IMR-90 (cell line): Measurements from ENCODE around the gene ZMYM4. TPM values are rescaled to one million over a fixed set of nuclear protein-coding genes. Genes with fewer than 3 reads are reported as not detected.

Source experiments
- ATAC-seq: fragments of 200-7000 bp; cut with Tn5 transposase; 2 replicates; pipeline ENCODE4 v1.9.1; 2020; ENCODE audit warnings: low read depth, mild to moderate bottlenecking, moderate library complexity
- BruUV-seq: library from RNA; stranded (reverse); fragments of 400-500 nt; replicated peaks from 2 replicates; lab custom pipeline; 2021; lab: Mats Ljungman, UMichigan
- CTCF ChIA-PET: fragments of 300-600 bp; formaldehyde crosslinking; extraction: SDS; loops from one replicate; lab custom pipeline; 2021; ENCODE audit warnings: antibody characterized with exemption; lab: Yijun Ruan, JAX
- POLR2A ChIA-PET: fragments of 300-600 bp; sonication (Branson Sonifier 250); formaldehyde crosslinking; loops from one replicate; lab custom pipeline; 2022; ENCODE audit warnings: antibody characterized with exemption; ENCODE audit not compliant: unreplicated experiment; lab: Charles Lee
- DNase-seq: peaks from one replicate; pipeline ENCODE4 v3.0.0; 2013
- H2AFZ ChIP-seq: replicated peaks from 2 replicates; pipeline ENCODE3; 2013; ENCODE audit warnings: low read length, mild to moderate bottlenecking; ENCODE audit not compliant: poor library complexity
- H2AK5ac ChIP-seq: 2 replicates; pipeline ENCODE4 v1.6.1; 2013; ENCODE audit warnings: low read depth, low read length, inconsistent platforms
- H2AK9ac ChIP-seq: replicated peaks from 2 replicates; pipeline ENCODE3; 2013; ENCODE audit warnings: mild to moderate bottlenecking, low read depth, low read length, moderate library complexity; ENCODE audit not compliant: poor library complexity
- H2BK120ac ChIP-seq: 2 replicates; pipeline ENCODE4 v1.6.1; 2013; ENCODE audit warnings: low read depth, low read length, inconsistent platforms
- H2BK15ac ChIP-seq: 3 replicates; pipeline ENCODE4 v1.6.1; 2013; ENCODE audit warnings: low read depth, low read length, inconsistent platforms
- H2BK20ac ChIP-seq: 2 replicates; pipeline ENCODE4 v1.6.1; 2013; ENCODE audit warnings: low read depth, mild to moderate bottlenecking, inconsistent platforms, low read length, moderate library complexity
- H2BK5ac ChIP-seq: 2 replicates; pipeline ENCODE4 v1.6.1; 2013; ENCODE audit warnings: mild to moderate bottlenecking, low read depth, low read length, inconsistent platforms; ENCODE audit not compliant: poor library complexity, severe bottlenecking
- H3K14ac ChIP-seq: replicated peaks from 2 replicates; pipeline ENCODE4 v1.6.1; 2013; ENCODE audit warnings: low read depth, low read length, inconsistent platforms
- H3K18ac ChIP-seq: 2 replicates; pipeline ENCODE4 v1.6.1; 2013; ENCODE audit warnings: low read depth, low read length, control low read depth
- H3K23ac ChIP-seq: 2 replicates; pipeline ENCODE4 v1.6.1; 2013; ENCODE audit warnings: low read depth, low read length, inconsistent platforms
- H3K27ac ChIP-seq: 2 replicates; pipeline ENCODE4 v1.5.1; 2013; ENCODE audit warnings: mild to moderate bottlenecking, control low read depth, low read length; ENCODE audit not compliant: insufficient read depth
- H3K27me3 ChIP-seq: 2 replicates; pipeline ENCODE4 v1.6.1; 2013; ENCODE audit warnings: low read length; ENCODE audit not compliant: control insufficient read depth, insufficient read depth
- H3K36me3 ChIP-seq: 2 replicates; pipeline ENCODE4 v1.6.1; 2013; ENCODE audit warnings: low read length, mixed read lengths; ENCODE audit not compliant: control insufficient read depth, insufficient read depth
- H3K4ac ChIP-seq: 2 replicates; pipeline ENCODE4 v1.6.1; 2013; ENCODE audit warnings: low read depth, low read length, inconsistent platforms
- H3K4me1 ChIP-seq: 2 replicates; pipeline ENCODE4 v1.6.1; 2013; ENCODE audit warnings: low read length, mixed read lengths; ENCODE audit not compliant: control insufficient read depth, insufficient read depth
- H3K4me2 ChIP-seq: 2 replicates; pipeline ENCODE4 v1.6.1; 2013; ENCODE audit warnings: low read depth, mild to moderate bottlenecking, control low read depth, low read length, moderate library complexity
- H3K4me3 ChIP-seq: 2 replicates; pipeline ENCODE4 v1.5.1; 2013; ENCODE audit warnings: low read depth, mild to moderate bottlenecking, control low read depth, low read length, moderate library complexity; ENCODE audit not compliant: insufficient read depth
- H3K56ac ChIP-seq: 2 replicates; pipeline ENCODE4 v1.6.1; 2013; ENCODE audit warnings: low read length, inconsistent platforms; ENCODE audit not compliant: insufficient read depth; ENCODE audit errors: extremely low read depth
- H3K79me1 ChIP-seq, 2 experiments: 2 replicates each; pipeline ENCODE4 v1.6.1; 2013; ENCODE audit warnings: low read length in 2 of 2, inconsistent platforms in 1 of 2, low read depth in 1 of 2
- H3K9ac ChIP-seq: 2 replicates; pipeline ENCODE4 v1.6.1; 2013; ENCODE audit warnings: low read depth, low read length, control low read depth
- H3K9me1 ChIP-seq: 2 replicates; pipeline ENCODE4 v1.6.1; 2013; ENCODE audit warnings: low read length, inconsistent platforms; ENCODE audit not compliant: insufficient read depth
- H3K9me3 ChIP-seq: 2 replicates; pipeline ENCODE4 v1.6.1; 2013; ENCODE audit warnings: low read length; ENCODE audit not compliant: control insufficient read depth, insufficient read depth
- H4K20me1 ChIP-seq: 2 replicates; pipeline ENCODE4 v1.6.1; 2013; ENCODE audit warnings: low read length, inconsistent platforms; ENCODE audit not compliant: insufficient read depth
- H4K5ac ChIP-seq: 2 replicates; pipeline ENCODE4 v1.6.1; 2013; ENCODE audit warnings: mild to moderate bottlenecking, low read depth, low read length, control low read depth
- H4K8ac ChIP-seq, 2 experiments: 2 replicates each; pipeline ENCODE4 v1.6.1; 2013; ENCODE audit warnings: low read depth in 2 of 2, low read length in 2 of 2, control low read depth in 1 of 2, inconsistent platforms in 1 of 2
- H4K91ac ChIP-seq: 2 replicates; pipeline ENCODE4 v1.6.1; 2013; ENCODE audit warnings: low read depth, low read length, inconsistent platforms; ENCODE audit not compliant: insufficient read depth
- CEBPB ChIP-seq: IDR thresholded peaks from 2 replicates; pipeline ENCODE4 v1.6.1; 2012; ENCODE audit warnings: low read depth, low read length, improper control_type of control experiment
- CHD1 ChIP-seq: IDR thresholded peaks from 2 replicates; pipeline ENCODE4 v1.6.1; 2012; ENCODE audit warnings: low read depth, low read length, improper control_type of control experiment
- ELK1 ChIP-seq: fragments of 150-350 bp; IDR thresholded peaks from 2 replicates; pipeline ENCODE4 v1.6.1; 2016; ENCODE audit warnings: low read depth, mild to moderate bottlenecking, low read length, moderate library complexity, borderline replicate concordance
- FOS ChIP-seq: fragments of 150-350 bp; IDR thresholded peaks from 2 replicates; pipeline ENCODE4 v1.6.1; 2016; ENCODE audit warnings: low read depth, low read length
- MAFK ChIP-seq: IDR thresholded peaks from 2 replicates; pipeline ENCODE4 v1.6.1; 2012; ENCODE audit warnings: low read depth, low read length, improper control_type of control experiment
- MAZ ChIP-seq: IDR thresholded peaks from 2 replicates; pipeline ENCODE4 v1.6.1; 2012; ENCODE audit warnings: low read depth, mild to moderate bottlenecking, low read length, improper control_type of control experiment, moderate library complexity, borderline replicate concordance
- MXI1 ChIP-seq: IDR thresholded peaks from 2 replicates; pipeline ENCODE4 v1.6.1; 2012; ENCODE audit warnings: low read depth, mild to moderate bottlenecking, low read length, moderate library complexity, borderline replicate concordance
- NFE2L2 ChIP-seq: fragments of 150-350 bp; IDR thresholded peaks from 2 replicates; pipeline ENCODE4 v1.6.1; 2016; ENCODE audit warnings: low read depth, mild to moderate bottlenecking, low read length
- POLR2A ChIP-seq: IDR thresholded peaks from 2 replicates; pipeline ENCODE4 v1.6.1; 2012; ENCODE audit warnings: mild to moderate bottlenecking, low read depth, low read length
- RAD21 ChIP-seq: IDR thresholded peaks from 2 replicates; pipeline ENCODE4 v1.6.1; 2012; ENCODE audit warnings: low read length, improper control_type of control experiment
- RFX5 ChIP-seq: IDR thresholded peaks from 2 replicates; pipeline ENCODE4 v1.8.0; 2012; ENCODE audit warnings: low read depth, mild to moderate bottlenecking, low read length, moderate library complexity
- SMC3 ChIP-seq: fragments of 150-350 bp; IDR thresholded peaks from 2 replicates; pipeline ENCODE4 v1.6.1; 2016; ENCODE audit warnings: low read depth, mild to moderate bottlenecking, antibody characterized with exemption, low read length, moderate library complexity
- USF2 ChIP-seq: fragments of 150-350 bp; IDR thresholded peaks from 2 replicates; pipeline ENCODE4 v1.6.1; 2017; ENCODE audit warnings: mild to moderate bottlenecking, antibody characterized with exemption, low read length, low read depth
- WGBS, 2 experiments: methylation state at CpG; one replicate each; pipeline versions ENCODE4 v1.1.5 to v1.1.7; 2013; ENCODE audit warnings: missing lambda C conversion rate in 2 of 2; ENCODE audit not compliant: insufficient read length in 1 of 2; ENCODE audit errors: extremely low coverage in 2 of 2; 5-methylcytosine and 5-hydroxymethylcytosine counted together
- dilution Hi-C: fragments of 300-500 bp; cut with HindIII; formaldehyde crosslinking; loops from one replicate; pipeline ENCODE4 v1.14.3; 2018; ENCODE audit warnings: low sequenced_read_pairs; ENCODE audit not compliant: unreplicated experiment
- in situ Hi-C: fragments of 300-500 bp; cut with MboI; formaldehyde crosslinking; loops from 3 replicates; pipeline ENCODE4 v1.14.3; 2019; ENCODE audit warnings: low sequenced_read_pairs, inconsistent platforms, mixed read lengths
- intact Hi-C: fragments of 100-400 bp; cut with micrococcal nuclease; formaldehyde crosslinking; loops from 2 replicates; pipeline ENCODE4 v1.10.0; 2022
- polyA plus RNA-seq, 3 experiments: library from polyadenylated mRNA; depleted of rRNA; stranded (reverse); fragments of >200 nt; gene quantifications; 2 replicates each; pipeline ENCODE4 v1.2.3, GENCODE V29; 2012; ENCODE audit warnings: low replicate concordance in 1 of 3
- total RNA-seq: library from RNA; depleted of rRNA; stranded (reverse); fragments of >200 nt; gene quantifications from 2 replicates; pipeline ENCODE4 v1.2.3, GENCODE V29; 2012

ZMYM4 gene
- total and polyA plus RNA-seq, 2 of the 4 experiments (the other 2 are of a cell fraction), result 14.7 to 53.8 TPM

DNA sequence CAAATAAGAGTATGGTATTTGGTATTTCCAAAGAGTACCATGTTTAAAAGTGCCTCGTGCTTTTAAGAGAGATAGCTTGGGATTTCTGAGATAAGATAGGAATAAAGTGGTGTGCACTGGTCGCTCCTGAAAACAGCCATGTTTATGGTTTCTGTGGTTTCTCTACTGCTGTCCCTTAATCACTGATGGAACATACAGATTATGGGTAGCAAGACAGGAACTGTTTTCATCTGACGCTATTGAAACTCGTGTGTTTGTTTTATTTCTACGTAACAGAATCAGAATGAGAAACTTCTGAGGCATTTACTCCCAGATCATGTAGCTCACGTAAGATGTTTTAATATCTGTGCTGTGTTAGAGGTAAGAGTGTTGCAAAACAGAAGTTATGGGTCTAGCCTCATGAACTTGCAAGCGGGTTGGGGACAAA lies 162.7 kb downstream of the ZMYM4 start:
- no peak overlapping the region for H2AFZ ChIP-seq
- WGBS, 2 experiments, result 93% methylated on average over 3 of the region's 7 CpGs; no CpG with 5 or more reads in 1 of the 2 experiments
- no peak overlapping the region for H2AK5ac ChIP-seq
- ChIA-PET CTCF (interaction anchor here (1.3 kb wide), 1 partner anchor 20 kb away, joined by 5 read pairs; no protein-coding TSS in a partner anchor), POLR2A (no interaction called here)
- dilution Hi-C loops, result no loop called here
- H3K27ac ChIP-seq, result no peak overlapping the region
- in situ Hi-C loops, result no loop called here
- no peaks in the 10 kb centered on the region; a peak in 1 of 4 replicates for H3K79me1 ChIP-seq
- H3K23ac ChIP-seq, result no peak overlapping the region
- no peak overlapping the region for H2BK20ac ChIP-seq
- no peaks in the 10 kb centered on the region for H3K27me3 ChIP-seq
- peaks cover 42% of the 10 kb centered on the region for H3K36me3 ChIP-seq
- H3K14ac ChIP-seq, result no peak overlapping the region
- peaks cover 7% of the 10 kb centered on the region; the same call in 1 of the 2 replicates for H3K9me1 ChIP-seq
- peak; percentile 74 for DNase-seq
- H2AK9ac ChIP-seq, result no peak overlapping the region
- H3K4me3 ChIP-seq, result no peak overlapping the region
- no peak overlapping the region for H2BK120ac ChIP-seq
- intact Hi-C loops, result no loop called here
- H3K4me2 ChIP-seq, result no peak overlapping the region
- H3K4ac ChIP-seq, result no peak overlapping the region
- H3K4me1 ChIP-seq, result peaks cover 2% of the 10 kb centered on the region; the same call in 1 of the 2 replicates
- no TSS peak for BruUV-seq
- no peak overlapping the region for H3K18ac ChIP-seq
- H4K5ac ChIP-seq, result no peak overlapping the region
- TF ChIP-seq ELK1 (no peak), FOS (no peak), MXI1 (no peak), RFX5 (no peak), POLR2A (no peak), RAD21 (no peak), CHD1 (no peak), NFE2L2 (no peak), MAZ (no peak), CEBPB (no peak), SMC3 (no peak), MAFK (no peak), USF2 (no peak)
- no peak overlapping the region for H4K8ac ChIP-seq
- no peak overlapping the region for H3K56ac ChIP-seq
- H3K9ac ChIP-seq, result no peak overlapping the region
- peak; percentile 62 for ATAC-seq
- H2BK5ac ChIP-seq, result no peak overlapping the region
- H3K9me3 ChIP-seq, result no peaks in the 10 kb centered on the region
- peaks cover 3% of the 10 kb centered on the region; the same call in 1 of the 2 replicates for H4K20me1 ChIP-seq
- no peak overlapping the region for H4K91ac ChIP-seq
- no peak overlapping the region for H2BK15ac ChIP-seq
